Neural crest cell (in vitro differentiated cells): ENCODE results near the gene RIMS3. TPM values are rescaled to one million over a fixed set of nuclear protein-coding genes. Genes with fewer than 3 reads are reported as not detected.

ENCODE experiments used
- DNase-seq: peaks from one replicate; pipeline ENCODE4 v3.0.0; 2021; ENCODE audit warnings: low read depth, mixed read lengths, low spot score
- H3K27ac Mint-ChIP-seq: one replicate; pipeline ENCODE4 v1.8.0; 2021; ENCODE audit warnings: mild to moderate bottlenecking, mixed read lengths; ENCODE audit not compliant: unreplicated experiment
- H3K27me3 Mint-ChIP-seq: 2 replicates; pipeline ENCODE4 v1.8.0; 2021; ENCODE audit warnings: low read depth, mild to moderate bottlenecking, mixed read lengths
- H3K36me3 Mint-ChIP-seq: 2 replicates; pipeline ENCODE4 v1.8.0; 2021; ENCODE audit warnings: low read depth, mild to moderate bottlenecking, mixed read lengths
- H3K4me1 Mint-ChIP-seq: 2 replicates; pipeline ENCODE4 v1.8.0; 2021; ENCODE audit warnings: mixed read lengths
- H3K4me3 Mint-ChIP-seq: one replicate; pipeline ENCODE4 v1.8.0; 2021; ENCODE audit warnings: mild to moderate bottlenecking, mixed read lengths
- H3K9me3 Mint-ChIP-seq: 2 replicates; pipeline ENCODE4 v1.8.0; 2021; ENCODE audit warnings: mixed read lengths
- total RNA-seq: library from RNA; stranded (reverse); gene quantifications from 2 replicates; pipeline ENCODE4 v1.2.1, GENCODE V29; 2021
- TF ChIP-seq, protein P1 (sequence below): fragments of 200-600 bp; sonication (generic); conservative IDR thresholded peaks from 2 replicates; pipeline ENCODE4 v1.5.0; 2021; ENCODE audit warnings: antibody characterized with exemption, mild to moderate bottlenecking

The RIMS3 gene
- total RNA-seq, 1 donor from 2014 or later, result 22.4 TPM

DNA sequence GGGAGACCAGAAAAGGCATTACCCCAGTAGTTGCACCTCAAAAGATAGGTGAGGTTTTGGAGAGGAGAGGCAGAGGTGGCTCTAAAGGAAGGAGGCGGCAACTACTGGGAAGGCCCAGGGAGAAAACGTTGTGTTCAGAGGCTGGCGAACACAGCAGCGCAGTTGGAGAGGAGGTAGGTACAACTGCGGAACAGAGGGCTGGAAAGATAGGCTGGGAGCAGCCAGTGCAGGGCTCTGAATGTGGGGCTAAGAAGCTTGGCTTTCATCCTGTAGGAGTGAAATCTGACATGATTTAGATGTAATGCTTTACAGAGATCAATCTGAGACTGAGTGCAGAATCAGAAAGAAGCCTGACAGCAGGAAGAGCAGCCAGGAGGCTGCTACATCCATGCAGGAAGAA lies 13.0 kb downstream of the RIMS3 start:
- no peak for DNase-seq
- Mint-ChIP-seq H3K36me3 (no peaks in the 10 kb centered on the region), H3K27ac (no peak overlapping the region), H3K9me3 (no peaks in the 10 kb centered on the region), H3K4me3 (no peak overlapping the region), H3K27me3 (no peaks in the 10 kb centered on the region), H3K4me1 (peaks cover 28% of the 10 kb centered on the region)
- TF ChIP-seq, protein P1, sequence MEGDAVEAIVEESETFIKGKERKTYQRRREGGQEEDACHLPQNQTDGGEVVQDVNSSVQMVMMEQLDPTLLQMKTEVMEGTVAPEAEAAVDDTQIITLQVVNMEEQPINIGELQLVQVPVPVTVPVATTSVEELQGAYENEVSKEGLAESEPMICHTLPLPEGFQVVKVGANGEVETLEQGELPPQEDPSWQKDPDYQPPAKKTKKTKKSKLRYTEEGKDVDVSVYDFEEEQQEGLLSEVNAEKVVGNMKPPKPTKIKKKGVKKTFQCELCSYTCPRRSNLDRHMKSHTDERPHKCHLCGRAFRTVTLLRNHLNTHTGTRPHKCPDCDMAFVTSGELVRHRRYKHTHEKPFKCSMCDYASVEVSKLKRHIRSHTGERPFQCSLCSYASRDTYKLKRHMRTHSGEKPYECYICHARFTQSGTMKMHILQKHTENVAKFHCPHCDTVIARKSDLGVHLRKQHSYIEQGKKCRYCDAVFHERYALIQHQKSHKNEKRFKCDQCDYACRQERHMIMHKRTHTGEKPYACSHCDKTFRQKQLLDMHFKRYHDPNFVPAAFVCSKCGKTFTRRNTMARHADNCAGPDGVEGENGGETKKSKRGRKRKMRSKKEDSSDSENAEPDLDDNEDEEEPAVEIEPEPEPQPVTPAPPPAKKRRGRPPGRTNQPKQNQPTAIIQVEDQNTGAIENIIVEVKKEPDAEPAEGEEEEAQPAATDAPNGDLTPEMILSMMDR, result no peak

DNA sequence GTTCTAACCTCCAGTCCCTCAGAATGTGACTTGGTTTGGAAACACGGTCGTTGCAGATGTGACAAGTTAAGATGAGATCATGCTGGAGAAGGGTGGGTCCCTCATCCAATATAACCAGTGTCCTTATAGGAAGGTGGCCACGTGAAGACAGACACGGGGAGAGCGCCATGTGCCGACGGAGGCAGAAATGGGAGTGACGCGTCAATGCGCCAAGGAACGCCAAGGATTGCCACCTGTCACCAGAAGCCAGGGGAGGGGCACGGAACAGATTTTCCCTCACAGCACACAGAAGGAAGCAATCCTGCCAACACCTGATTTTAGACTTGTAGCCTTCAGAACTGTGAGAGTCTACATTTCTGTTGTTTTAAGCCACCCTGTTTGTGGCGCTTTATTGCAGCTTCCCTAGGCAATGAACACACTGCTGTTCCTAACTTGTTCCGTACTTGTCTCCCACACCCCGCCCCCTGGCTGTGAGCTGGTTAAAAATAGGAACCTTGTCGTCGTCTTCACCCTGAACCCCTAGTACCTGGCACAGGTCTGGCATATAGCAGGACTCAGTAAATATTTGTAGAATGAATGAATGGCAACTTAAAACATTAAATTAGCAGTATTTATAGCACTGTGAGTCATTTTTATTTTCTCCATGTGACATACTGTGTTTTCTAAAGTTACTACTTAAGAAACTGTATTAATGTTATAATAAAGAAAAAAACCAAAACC lies 14.2 kb downstream of the RIMS3 start:
- TF ChIP-seq, protein P1, result no peak
- no peaks in the 10 kb centered on the region for H3K27me3 Mint-ChIP-seq
- no peak overlapping the region for H3K4me3 Mint-ChIP-seq
- peaks cover 24% of the 10 kb centered on the region for H3K4me1 Mint-ChIP-seq
- DNase-seq, result no peak
- H3K27ac Mint-ChIP-seq, result no peak overlapping the region
- H3K9me3 Mint-ChIP-seq, result no peaks in the 10 kb centered on the region
- H3K36me3 Mint-ChIP-seq, result no peaks in the 10 kb centered on the region

DNA sequence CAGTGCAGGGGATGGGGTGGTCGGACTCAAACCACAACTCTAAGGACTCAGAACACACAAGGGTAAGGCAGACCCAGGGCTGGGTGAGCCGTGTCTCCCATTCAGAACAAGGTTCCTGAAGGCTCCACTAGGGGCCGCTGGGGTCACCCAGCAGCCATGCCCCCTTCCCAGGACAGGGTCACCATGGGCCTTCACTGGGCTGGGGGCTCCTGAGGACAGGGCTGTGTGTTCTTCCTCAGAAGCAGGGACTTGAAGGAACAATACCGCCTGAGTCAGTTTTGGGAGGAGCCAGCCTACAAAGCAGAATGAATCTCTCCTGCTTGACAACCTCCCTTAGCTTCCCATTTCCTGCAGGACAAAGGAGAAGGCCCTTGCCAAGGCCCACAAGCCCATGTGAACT lies 15.4 kb downstream of the RIMS3 start:
- Mint-ChIP-seq H3K4me1 (peaks cover 37% of the 10 kb centered on the region), H3K9me3 (no peaks in the 10 kb centered on the region), H3K27me3 (no peaks in the 10 kb centered on the region), H3K4me3 (no peak overlapping the region), H3K27ac (no peak overlapping the region), H3K36me3 (no peaks in the 10 kb centered on the region)
- no peak for DNase-seq
- TF ChIP-seq, protein P1, result peak; percentile 46

DNA sequence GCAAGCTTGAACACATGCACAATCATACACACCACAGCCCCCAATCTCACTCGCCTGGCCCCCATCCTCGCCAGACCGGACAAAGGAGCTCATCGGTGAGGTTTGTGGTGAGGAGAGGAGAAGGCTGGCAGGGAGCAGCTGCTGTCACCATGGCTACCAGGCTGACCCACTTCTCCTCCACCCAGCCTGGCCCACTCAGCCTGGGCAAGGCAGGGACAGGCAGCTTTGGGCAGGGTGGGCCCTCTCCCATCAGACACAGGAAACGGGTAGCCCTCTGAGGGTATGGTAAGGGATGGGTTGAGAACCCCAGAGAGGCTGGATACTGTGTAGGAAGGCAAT lies 15.9 kb downstream of the RIMS3 start:
- Mint-ChIP-seq H3K27ac (no peak overlapping the region), H3K27me3 (no peaks in the 10 kb centered on the region), H3K36me3 (no peaks in the 10 kb centered on the region), H3K4me3 (no peak overlapping the region), H3K9me3 (no peaks in the 10 kb centered on the region), H3K4me1 (peaks cover 38% of the 10 kb centered on the region)
- no peak for DNase-seq
- TF ChIP-seq, protein P1, result no peak

DNA sequence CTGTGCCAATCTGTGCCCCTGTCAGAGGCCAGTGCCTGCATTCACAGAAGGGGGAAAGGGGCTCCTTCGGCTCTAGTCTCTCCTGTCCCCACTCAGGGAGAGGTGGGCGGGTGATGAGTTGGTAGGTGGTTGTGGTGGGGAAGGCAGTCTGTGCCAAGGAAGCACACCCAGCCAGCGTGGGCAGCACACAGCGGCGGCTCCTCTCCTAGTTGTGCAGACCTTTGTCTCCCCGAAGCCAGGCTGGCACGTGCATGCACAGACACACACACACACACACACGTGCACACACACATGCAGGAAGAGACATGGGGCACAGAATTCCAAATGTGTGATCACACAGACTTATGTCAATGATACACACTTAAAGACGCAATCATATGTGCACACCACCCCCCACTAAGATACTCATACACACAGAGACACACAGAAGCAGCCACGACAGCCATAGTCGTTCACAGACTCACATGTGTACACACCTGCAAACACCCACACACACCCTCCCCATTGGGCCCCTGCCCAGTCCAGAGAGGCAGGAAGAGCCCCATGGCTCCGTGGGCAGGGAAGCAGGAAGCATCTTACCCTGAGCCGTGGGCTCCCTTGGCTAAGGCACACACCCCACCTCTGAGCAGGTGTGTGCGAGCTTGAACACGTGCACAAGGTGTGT lies 16.4 kb downstream of the RIMS3 start:
- TF ChIP-seq, protein P1, result no peak
- no peak overlapping the region for H3K27ac Mint-ChIP-seq
- no peaks in the 10 kb centered on the region for H3K9me3 Mint-ChIP-seq
- no peak overlapping the region for H3K4me3 Mint-ChIP-seq
- DNase-seq, result no peak
- H3K27me3 Mint-ChIP-seq, result no peaks in the 10 kb centered on the region
- H3K36me3 Mint-ChIP-seq, result no peaks in the 10 kb centered on the region
- H3K4me1 Mint-ChIP-seq, result peaks cover 35% of the 10 kb centered on the region
